NCI-H128 (cell line): ENCODE measurements around the gene RILPL1.
"Not testable (repeated sequence)": the region's sequence is repeated elsewhere in the genome, so short reads cannot be mapped to it uniquely, and the experiment has no call there.

Experiments used
- DNase-seq: peaks from one replicate; lab custom pipeline; 2025; ENCODE audit not compliant: unreplicated experiment; lab: John Stamatoyannopoulos, UW

The RILPL1 gene

GRCh38 chr12:123533672-123534643 lies at the start of gene RILPL1:
TSS of gene RILPL1 (minus strand) at chr12:123533719. CDS start at chr12:123533482, 237 bp downstream.
- no peak for DNase-seq

- DNase-seq: no peak
These were observed 47.3 kb upstream of the RILPL1 start for GRCh38 chr12:123580772-123581171.

- DNase-seq: not testable (repeated sequence)
These were observed 45.3 kb upstream of the RILPL1 start for GRCh38 chr12:123578829-123579228.

GRCh38 chr12:123578243-123578642 lies 44.7 kb upstream of the RILPL1 start:
- no peak for DNase-seq

- DNase-seq: no peak
These were observed 43.1 kb upstream of the RILPL1 start for GRCh38 chr12:123576611-123577010.

GRCh38 chr12:123573870-123574269 lies 40.4 kb upstream of the RILPL1 start:
- DNase-seq: no peak

- DNase-seq: no peak
These were observed 38.9 kb upstream of the RILPL1 start for GRCh38 chr12:123572391-123572790.

GRCh38 chr12:123571343-123571813 lies 37.9 kb upstream of the RILPL1 start:
- no peak for DNase-seq

- DNase-seq: no peak
These were observed 25.9 kb upstream of the RILPL1 start for GRCh38 chr12:123559468-123559867.

GRCh38 chr12:123558487-123558886 lies 25.0 kb upstream of the RILPL1 start:
- DNase-seq: not testable (repeated sequence)

GRCh38 chr12:123554843-123555242 lies 21.3 kb upstream of the RILPL1 start:
- not testable (repeated sequence) for DNase-seq

- not testable (repeated sequence) for DNase-seq
These were observed 20.6 kb upstream of the RILPL1 start for GRCh38 chr12:123554136-123554535.

- no peak for DNase-seq
These were observed 17.2 kb upstream of the RILPL1 start for GRCh38 chr12:123550700-123551099.

GRCh38 chr12:123548107-123548506 lies 14.6 kb upstream of the RILPL1 start:
- no peak for DNase-seq

GRCh38 chr12:123546281-123546680 lies 12.8 kb upstream of the RILPL1 start:
- no peak for DNase-seq

- no peak for DNase-seq
These were observed 10.0 kb upstream of the RILPL1 start for GRCh38 chr12:123543541-123543940.

GRCh38 chr12:123540899-123541662 lies 7.6 kb upstream of the RILPL1 start:
- DNase-seq: no peak

- DNase-seq: not testable (repeated sequence)
These were observed 2.4 kb upstream of the RILPL1 start for GRCh38 chr12:123535952-123536351.

GRCh38 chr12:123532808-123533649 lies 490 bp downstream of the RILPL1 start:
- DNase-seq: no peak

- no peak for DNase-seq
These were observed 1.5 kb downstream of the RILPL1 start for GRCh38 chr12:123532019-123532418.

- DNase-seq: no peak
These were observed 2.4 kb downstream of the RILPL1 start for GRCh38 chr12:123531091-123531490.
